Skeletal muscle satellite cell (primary cell): Measurements from ENCODE around the gene DEFB116. TPM values are rescaled to one million over a fixed set of nuclear protein-coding genes. Genes with fewer than 3 reads are reported as not detected.
"Not testable (repeated sequence)": the region's sequence is repeated elsewhere in the genome, so short reads cannot be mapped to it uniquely, and the experiment has no call there.

Source experiments
- H3K27me3 ChIP-seq: 2 replicates; pipeline ENCODE4 v1.7.0; 2013; ENCODE audit warnings: low read length; ENCODE audit not compliant: control insufficient read depth, insufficient read depth
- H3K36me3 ChIP-seq: 2 replicates; pipeline ENCODE4 v1.7.0; 2013; ENCODE audit warnings: mild to moderate bottlenecking, control low read depth, low read length; ENCODE audit not compliant: insufficient read depth
- H3K4me1 ChIP-seq: 2 replicates; pipeline ENCODE4 v1.7.0; 2013; ENCODE audit warnings: low read length; ENCODE audit not compliant: control insufficient read depth, insufficient read depth
- H3K4me2 ChIP-seq: 2 replicates; pipeline ENCODE4 v1.7.0; 2013; ENCODE audit warnings: mild to moderate bottlenecking, low read length
- H3K4me3 ChIP-seq: 2 replicates; pipeline ENCODE4 v1.7.0; 2013; ENCODE audit warnings: low read length
- H3K9ac ChIP-seq: 2 replicates; pipeline ENCODE4 v1.7.0; 2013; ENCODE audit warnings: mild to moderate bottlenecking, low read depth, low read length, moderate library complexity
- H3K9me3 ChIP-seq: replicated peaks from 2 replicates; pipeline ENCODE4 v1.7.0; 2013; ENCODE audit warnings: mild to moderate bottlenecking, control low read depth, low read length
- total RNA-seq: library from RNA; depleted of rRNA; stranded (reverse); fragments of >200 nt; gene quantifications from 2 replicates; pipeline ENCODE4 v1.2.3, GENCODE V29; 2012; rRNA removed

DEFB116 gene
- total RNA-seq: not detected in 2 replicates

GRCh38 chr20:31308535-31309162, at the start of gene DEFB116:
Gene DEFB116, minus strand, starts transcription at chr20:31308585. Its CDS starts 0 bp downstream, at chr20:31308585.
- no peaks in the 10 kb centered on the region for H3K9me3 ChIP-seq
- no peak within 1 kb of the TSS for H3K4me2 ChIP-seq
- H3K4me3 ChIP-seq: no peak within 1 kb of the TSS
- no peaks in the 10 kb centered on the region for H3K27me3 ChIP-seq
- no peaks in the 10 kb centered on the region for H3K4me1 ChIP-seq
- no peaks in the 10 kb centered on the region for H3K36me3 ChIP-seq
- H3K9ac ChIP-seq: no peak within 1 kb of the TSS

- no peaks in the 10 kb centered on the region for H3K36me3 ChIP-seq
- H3K4me2 ChIP-seq: no peak overlapping the region
- H3K27me3 ChIP-seq: no peaks in the 10 kb centered on the region
- H3K4me1 ChIP-seq: no peaks in the 10 kb centered on the region
- no peaks in the 10 kb centered on the region for H3K9me3 ChIP-seq
- H3K9ac ChIP-seq: no peak overlapping the region
- no peak overlapping the region for H3K4me3 ChIP-seq
Observed at GRCh38 chr20:31355981-31356380, 47.6 kb upstream of the DEFB116 start.

DNA sequence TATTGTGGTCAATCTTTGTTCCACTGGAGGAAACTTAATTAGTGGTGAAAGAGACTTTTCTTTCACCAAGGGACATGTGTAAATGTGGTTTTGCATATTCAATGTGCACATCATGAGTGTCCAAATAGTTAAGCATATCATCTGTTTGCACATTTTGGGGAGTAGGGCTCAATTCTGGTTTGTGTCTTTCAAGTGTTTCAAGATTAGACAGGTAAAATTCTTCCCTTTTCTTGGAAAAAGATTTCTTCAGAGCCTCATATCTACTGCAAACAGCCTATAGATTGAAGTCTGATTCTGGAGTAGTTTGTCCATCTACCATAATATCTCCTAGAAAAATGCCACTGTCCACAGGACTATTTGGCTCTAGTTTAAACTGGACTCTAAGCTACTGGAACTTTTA, 33.1 kb upstream of the DEFB116 start:
- Histone ChIP-seq H3K4me3 (no peak overlapping the region), H3K9me3 (no peaks in the 10 kb centered on the region), H3K9ac (no peak overlapping the region), H3K27me3 (no peaks in the 10 kb centered on the region), H3K36me3 (no peaks in the 10 kb centered on the region), H3K4me1 (no peaks in the 10 kb centered on the region), H3K4me2 (no peak overlapping the region)

GRCh38 chr20:31330893-31331292, 22.5 kb upstream of the DEFB116 start:
- Histone ChIP-seq H3K27me3 (no peaks in the 10 kb centered on the region), H3K4me3 (no peak overlapping the region), H3K9me3 (no peaks in the 10 kb centered on the region), H3K9ac (no peak overlapping the region), H3K36me3 (no peaks in the 10 kb centered on the region), H3K4me2 (no peak overlapping the region), H3K4me1 (no peaks in the 10 kb centered on the region)

DNA sequence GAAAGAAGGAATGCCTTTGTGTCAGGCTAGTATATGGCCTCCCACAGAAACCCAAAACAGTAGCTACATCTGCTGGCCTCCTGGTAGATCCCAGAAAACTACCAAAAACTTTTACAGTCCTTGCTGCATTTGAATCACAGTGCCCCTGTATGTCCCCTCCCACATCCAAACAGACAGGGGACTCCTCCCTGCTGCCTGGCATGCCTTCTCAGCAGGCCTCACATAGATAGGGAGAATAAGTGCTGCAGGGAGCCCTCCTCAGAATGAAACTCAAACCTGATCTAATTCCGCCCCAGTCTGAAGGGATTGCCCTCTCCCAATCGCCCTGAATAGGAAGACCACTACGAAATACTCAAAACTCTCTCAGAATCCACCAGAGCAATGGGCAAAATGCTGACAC, 14.1 kb upstream of the DEFB116 start:
- H3K9ac ChIP-seq: no peak overlapping the region
- no peak overlapping the region for H3K4me2 ChIP-seq
- H3K4me1 ChIP-seq: no peaks in the 10 kb centered on the region
- no peak overlapping the region for H3K4me3 ChIP-seq
- no peaks in the 10 kb centered on the region for H3K36me3 ChIP-seq
- H3K27me3 ChIP-seq: no peaks in the 10 kb centered on the region
- H3K9me3 ChIP-seq: peaks cover 3% of the 10 kb centered on the region

DNA sequence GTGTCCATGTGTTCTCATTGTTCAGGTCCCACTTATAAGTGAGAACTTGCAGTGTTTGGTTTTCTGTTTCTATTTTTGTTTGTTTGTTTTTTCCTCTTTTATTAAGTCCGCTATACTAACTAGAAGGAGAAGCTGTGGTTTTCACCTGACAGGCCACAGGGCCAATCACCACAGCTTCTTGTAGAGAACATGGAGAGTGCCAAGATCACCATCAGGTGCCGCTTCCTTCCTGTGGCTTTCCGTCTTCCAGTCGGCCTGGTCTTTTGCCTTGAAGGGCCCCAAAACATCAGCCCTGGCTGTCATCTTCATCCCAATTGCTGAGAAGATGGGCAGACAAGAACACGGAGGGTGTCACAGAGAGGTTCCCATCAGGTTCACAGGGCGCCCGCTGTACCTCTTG, 23.4 kb downstream of the DEFB116 start:
- not testable (repeated sequence) for H3K4me3 ChIP-seq, H3K4me1 ChIP-seq, H3K27me3 ChIP-seq, H3K9ac ChIP-seq, H3K4me2 ChIP-seq, H3K36me3 ChIP-seq
- peaks cover 11% of the 10 kb centered on the region for H3K9me3 ChIP-seq

DNA sequence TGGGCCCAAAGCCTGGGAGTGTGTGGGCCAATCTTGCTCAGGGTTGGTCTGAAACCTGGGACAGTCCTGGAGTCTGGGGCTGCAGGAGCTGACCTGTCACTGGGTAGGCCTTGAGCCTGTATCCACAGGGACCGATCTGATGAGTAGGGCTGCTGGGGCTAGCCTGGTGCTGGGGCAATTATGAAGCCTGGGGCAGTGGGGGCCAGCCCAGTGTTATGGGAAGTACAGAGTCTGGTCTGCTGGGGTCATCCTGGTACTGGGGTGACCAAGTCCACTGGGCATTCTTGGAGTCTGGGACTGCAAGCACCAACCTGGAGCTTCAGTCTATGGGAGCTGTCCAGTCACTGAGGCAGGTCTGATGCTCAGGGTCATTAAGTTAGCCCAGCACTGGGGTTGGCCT, 30.2 kb downstream of the DEFB116 start:
- Histone ChIP-seq H3K9me3 (peaks cover 12% of the 10 kb centered on the region), H3K4me2 (no peak overlapping the region), H3K4me3 (no peak overlapping the region), H3K4me1 (no peaks in the 10 kb centered on the region), H3K9ac (no peak overlapping the region), H3K27me3 (no peaks in the 10 kb centered on the region), H3K36me3 (no peaks in the 10 kb centered on the region)

DNA sequence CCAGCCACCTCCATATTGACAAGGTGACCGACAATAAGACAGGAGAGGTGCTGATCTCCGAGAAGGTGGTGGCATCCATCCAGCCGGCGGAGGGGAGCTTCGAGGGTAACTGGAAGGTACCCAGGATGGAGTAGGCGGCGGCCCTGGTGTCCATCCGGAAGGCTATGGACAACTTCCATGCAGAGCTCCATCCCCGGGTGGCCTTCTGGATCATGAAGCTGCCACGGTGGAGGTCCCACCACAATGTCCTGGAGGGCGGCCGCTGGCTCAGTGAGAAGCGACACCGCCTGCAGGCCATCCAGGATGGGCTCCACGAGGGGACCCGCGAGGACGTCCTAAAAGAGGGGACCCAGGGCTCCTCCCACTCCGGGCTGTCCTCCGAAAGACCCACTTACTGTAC, 33.9 kb downstream of the DEFB116 start:
- Histone ChIP-seq H3K4me2 (no peak overlapping the region), H3K4me3 (no peak overlapping the region), H3K9me3 (peaks cover 20% of the 10 kb centered on the region), H3K9ac (no peak overlapping the region), H3K27me3 (no peaks in the 10 kb centered on the region), H3K36me3 (no peaks in the 10 kb centered on the region), H3K4me1 (no peaks in the 10 kb centered on the region)

DNA sequence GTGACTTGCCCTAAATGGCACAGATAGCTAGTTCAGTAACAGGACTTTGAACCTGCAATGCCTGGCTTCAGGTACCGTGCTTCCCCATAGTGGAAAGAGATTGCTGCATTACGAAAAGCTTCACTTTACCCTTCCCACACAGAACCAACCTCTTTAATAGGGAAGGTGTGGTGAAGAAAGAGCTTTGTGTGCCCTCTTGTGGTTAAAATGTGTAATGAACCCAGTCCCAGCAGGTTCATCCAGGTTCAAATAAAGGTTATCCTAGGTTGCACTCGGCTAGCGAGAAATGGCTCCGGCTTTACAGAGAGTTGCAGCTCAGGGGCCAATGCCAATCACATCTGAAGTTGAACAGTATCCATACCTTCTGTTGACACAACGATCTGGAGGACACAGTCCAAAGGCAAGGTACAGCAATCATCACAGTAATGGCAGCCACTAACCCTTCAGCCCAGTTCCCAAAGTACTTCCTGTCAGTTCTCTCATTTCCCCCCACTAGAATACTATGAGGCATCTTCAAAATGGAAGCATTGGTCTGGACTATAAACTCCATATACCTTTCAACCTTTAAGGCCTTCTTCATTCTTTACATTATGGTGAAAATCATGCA, 48.0 kb downstream of the DEFB116 start:
- H3K4me1 ChIP-seq: no peaks in the 10 kb centered on the region
- H3K36me3 ChIP-seq: no peaks in the 10 kb centered on the region
- no peak overlapping the region for H3K9ac ChIP-seq
- H3K4me3 ChIP-seq: no peak overlapping the region
- no peak overlapping the region for H3K4me2 ChIP-seq
- H3K9me3 ChIP-seq: peaks cover 14% of the 10 kb centered on the region
- no peaks in the 10 kb centered on the region for H3K27me3 ChIP-seq

GRCh38 chr20:31257364-31257763, 51.0 kb downstream of the DEFB116 start, which contains the start of gene DEFB115:
Gene DEFB115, plus strand, starts transcription at chr20:31257664. Its CDS starts 0 bp downstream, at chr20:31257664.
- Histone ChIP-seq H3K9me3 (peaks cover 20% of the 10 kb centered on the region), H3K4me3 (no peak within 1 kb of the TSS), H3K4me1 (no peaks in the 10 kb centered on the region)

DNA sequence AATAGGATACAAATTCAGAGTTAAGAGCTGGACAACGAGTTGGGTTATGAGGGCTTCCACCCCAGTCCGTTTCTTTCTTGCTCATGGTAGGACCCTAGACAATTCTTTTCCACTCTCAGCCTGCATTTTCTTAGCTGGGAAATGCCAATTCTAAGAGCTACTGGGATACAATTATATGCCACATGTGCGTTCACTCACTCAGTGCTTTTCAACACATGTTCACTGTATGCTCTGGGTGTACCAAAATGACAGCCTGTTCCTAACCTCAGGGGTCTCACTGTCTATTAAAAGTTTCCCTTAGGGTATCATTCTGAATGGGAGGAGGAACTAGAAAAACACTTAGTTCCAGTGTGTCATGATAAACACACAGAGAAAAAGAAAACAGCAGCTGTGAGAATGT, 51.4 kb downstream of the DEFB116 start:
- Histone ChIP-seq H3K4me2 (no peak overlapping the region), H3K27me3 (no peaks in the 10 kb centered on the region), H3K4me3 (no peak overlapping the region), H3K4me1 (no peaks in the 10 kb centered on the region), H3K9me3 (peaks cover 20% of the 10 kb centered on the region), H3K36me3 (no peaks in the 10 kb centered on the region), H3K9ac (no peak overlapping the region)

More at GRCh38 chr20:31257364-31257763, 51.0 kb downstream of the DEFB116 start, which contains the start of gene DEFB115:
- Histone ChIP-seq H3K4me2 (no peak within 1 kb of the TSS), H3K36me3 (no peaks in the 10 kb centered on the region), H3K9ac (no peak within 1 kb of the TSS), H3K27me3 (no peaks in the 10 kb centered on the region)
